HepG2 (cell line): Measurements from ENCODE around the gene TSTD1. TPM values are rescaled to one million over a fixed set of nuclear protein-coding genes. Genes with fewer than 3 reads are reported as not detected.

Experiments
- ATF7 ChIP-seq, 2 experiments: fragments of 450-650 bp in 1 of 2; sonication (generic) in 1 of 2; formaldehyde crosslinking in 1 of 2; IDR thresholded peaks; 2 replicates each; pipeline versions ENCODE4 v1.4.0 to v1.6.1; 2016 to 2020; ENCODE audit warnings: antibody characterized with exemption in 1 of 2, mild to moderate bottlenecking in 1 of 2, missing genetic modification reagents in 1 of 2
- CERS6 ChIP-seq: sonication (generic); formaldehyde crosslinking; IDR thresholded peaks from 2 replicates; pipeline ENCODE4 v1.5.0; 2020; ENCODE audit warnings: missing genetic modification reagents
- CREM ChIP-seq, 2 experiments: sonication (generic) in 1 of 2; formaldehyde crosslinking in 1 of 2; IDR thresholded peaks; 2 replicates each; pipeline versions ENCODE4 v1.4.0 to v1.6.1; 2016 to 2020; ENCODE audit warnings: antibody characterized with exemption in 1 of 2, mild to moderate bottlenecking in 1 of 2, missing genetic modification reagents in 1 of 2
- HNRNPUL1 ChIP-seq: fragments of 200-400 bp; formaldehyde crosslinking; IDR thresholded peaks from 2 replicates; pipeline ENCODE4 v1.6.1; 2017; ENCODE audit warnings: low read depth, mild to moderate bottlenecking, low read length, moderate library complexity
- JUN ChIP-seq: sonication (generic); formaldehyde crosslinking; IDR thresholded peaks from 2 replicates; pipeline ENCODE4 v1.4.0; 2020; ENCODE audit warnings: mild to moderate bottlenecking, missing genetic modification reagents
- JUND ChIP-seq: sonication (generic); formaldehyde crosslinking; IDR thresholded peaks from 2 replicates; pipeline ENCODE4 v1.8.0; 2022; ENCODE audit warnings: mild to moderate bottlenecking, missing genetic modification reagents
- KDM5B ChIP-seq: sonication (generic); formaldehyde crosslinking; IDR thresholded peaks from 2 replicates; pipeline ENCODE4 v1.4.0; 2020; ENCODE audit warnings: missing genetic modification reagents, mild to moderate bottlenecking, borderline replicate concordance
- PITX1 ChIP-seq: sonication (generic); formaldehyde crosslinking; IDR thresholded peaks from 2 replicates; pipeline ENCODE4 v1.5.1; 2020; ENCODE audit warnings: mild to moderate bottlenecking, missing genetic modification reagents
- SAP130 ChIP-seq: IDR thresholded peaks from 2 replicates; pipeline ENCODE4 v1.6.1; 2016; ENCODE audit warnings: low read depth
- TAF15 ChIP-seq: fragments of 200-400 bp; formaldehyde crosslinking; IDR thresholded peaks from one replicate; pipeline ENCODE4 v1.6.1; 2018; ENCODE audit warnings: mild to moderate bottlenecking, low read depth, low read length; ENCODE audit not compliant: poor library complexity, severe bottlenecking
- ZBTB25 ChIP-seq: IDR thresholded peaks from 2 replicates; pipeline ENCODE4 v1.6.1; 2018; ENCODE audit warnings: missing genetic modification reagents
- ZBTB8A ChIP-seq: sonication (generic); formaldehyde crosslinking; IDR thresholded peaks from 2 replicates; pipeline ENCODE4 v1.4.0; 2020; ENCODE audit warnings: mild to moderate bottlenecking, low read depth, missing genetic modification reagents, borderline replicate concordance
- ZKSCAN8 ChIP-seq: IDR thresholded peaks from 2 replicates; pipeline ENCODE4 v1.6.1; 2016; ENCODE audit warnings: borderline replicate concordance, missing genetic modification reagents, missing compliant biosample characterization
- ZNF263 ChIP-seq: sonication (generic); formaldehyde crosslinking; IDR thresholded peaks from 2 replicates; pipeline ENCODE4 v1.4.0; 2020; ENCODE audit warnings: missing genetic modification reagents
- ZNF274 ChIP-seq: sonication (generic); formaldehyde crosslinking; IDR thresholded peaks from 2 replicates; pipeline ENCODE4 v1.5.1; 2020; ENCODE audit warnings: mild to moderate bottlenecking, missing genetic modification reagents
- ZNF577 ChIP-seq: sonication (generic); formaldehyde crosslinking; IDR thresholded peaks from 2 replicates; pipeline ENCODE4 v1.4.0; 2020; ENCODE audit warnings: mild to moderate bottlenecking, low read depth, missing genetic modification reagents, borderline replicate concordance
- ZNF772 ChIP-seq: sonication (generic); formaldehyde crosslinking; IDR thresholded peaks from 2 replicates; pipeline ENCODE4 v1.5.0; 2020; ENCODE audit warnings: mild to moderate bottlenecking, missing genetic modification reagents
- ZNF816 ChIP-seq: sonication (generic); formaldehyde crosslinking; IDR thresholded peaks from 2 replicates; pipeline ENCODE4 v1.8.0; 2022; ENCODE audit warnings: missing genetic modification reagents, mild to moderate bottlenecking, borderline replicate concordance
- ZSCAN21 ChIP-seq: sonication (generic); formaldehyde crosslinking; IDR thresholded peaks from 2 replicates; pipeline ENCODE4 v1.8.0; 2022; ENCODE audit warnings: mild to moderate bottlenecking, missing genetic modification reagents, moderate library complexity, borderline replicate concordance
- polyA plus RNA-seq, 8 experiments: library from polyadenylated mRNA; depleted of rRNA in 3 of 8; stranded (reverse) in 7 of 8; unstranded in 1 of 8; fragments of >200 nt; fragmentation: Illumina TruSeq in 4 of 8; extraction: Trizol in 4 of 8; gene quantifications; 2 replicates each; pipeline versions ENCODE4 v1.2.1 to v1.2.3, GENCODE V29; 2011 to 2016; ENCODE audit warnings: low read depth in 4 of 8, missing spikeins in 1 of 8, mixed read lengths in 1 of 8; ENCODE audit not compliant: insufficient read depth in 1 of 8
- total RNA-seq, 5 experiments: library from RNA; depleted of rRNA; stranded (reverse); fragments of >200 nt; fragmentation: Illumina TruSeq; extraction: Trizol; gene quantifications; 2 replicates each; pipeline ENCODE4 v1.2.3, GENCODE V29; 2016; ENCODE audit warnings: low read depth in 1 of 5
- TF ChIP-seq, protein P1 (sequence below): sonication (generic); formaldehyde crosslinking; IDR thresholded peaks from 2 replicates; pipeline ENCODE4 v1.5.1; 2020; ENCODE audit warnings: mild to moderate bottlenecking, missing genetic modification reagents, moderate library complexity
- TF ChIP-seq, protein P2 (sequence below): sonication (generic); formaldehyde crosslinking; IDR thresholded peaks from 2 replicates; pipeline ENCODE4 v1.4.0; 2020; ENCODE audit warnings: mild to moderate bottlenecking, missing genetic modification reagents
- TF ChIP-seq, protein P3 (sequence below): sonication (generic); formaldehyde crosslinking; IDR thresholded peaks from 2 replicates; pipeline ENCODE4 v1.5.0; 2020; ENCODE audit warnings: mild to moderate bottlenecking, missing genetic modification reagents

TSTD1 gene
- total and polyA plus RNA-seq, 2 of the 13 experiments (the other 11 are each of a cell fraction or from before 2014, with no cell fraction given): 0.15 to 0.31 TPM

- TF ChIP-seq, protein P1, sequence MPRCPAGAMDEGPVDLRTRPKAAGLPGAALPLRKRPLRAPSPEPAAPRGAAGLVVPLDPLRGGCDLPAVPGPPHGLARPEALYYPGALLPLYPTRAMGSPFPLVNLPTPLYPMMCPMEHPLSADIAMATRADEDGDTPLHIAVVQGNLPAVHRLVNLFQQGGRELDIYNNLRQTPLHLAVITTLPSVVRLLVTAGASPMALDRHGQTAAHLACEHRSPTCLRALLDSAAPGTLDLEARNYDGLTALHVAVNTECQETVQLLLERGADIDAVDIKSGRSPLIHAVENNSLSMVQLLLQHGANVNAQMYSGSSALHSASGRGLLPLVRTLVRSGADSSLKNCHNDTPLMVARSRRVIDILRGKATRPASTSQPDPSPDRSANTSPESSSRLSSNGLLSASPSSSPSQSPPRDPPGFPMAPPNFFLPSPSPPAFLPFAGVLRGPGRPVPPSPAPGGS (CRISPR knock-in tag): 0 out of 2 replicates have a peak, but pooled peaks have one; percentile 38
- TF ChIP-seq ZNF274 (CRISPR knock-in tag): 0 out of 2 replicates have a peak, but pooled peaks have one; percentile 39
- no peak for TF ChIP-seq ZBTB25
- peak; percentile 26; the same call in 1 of the 2 replicates for TF ChIP-seq KDM5B (CRISPR knock-in tag)
- no peak for TF ChIP-seq CERS6 (CRISPR knock-in tag)
- TF ChIP-seq, protein P2, sequence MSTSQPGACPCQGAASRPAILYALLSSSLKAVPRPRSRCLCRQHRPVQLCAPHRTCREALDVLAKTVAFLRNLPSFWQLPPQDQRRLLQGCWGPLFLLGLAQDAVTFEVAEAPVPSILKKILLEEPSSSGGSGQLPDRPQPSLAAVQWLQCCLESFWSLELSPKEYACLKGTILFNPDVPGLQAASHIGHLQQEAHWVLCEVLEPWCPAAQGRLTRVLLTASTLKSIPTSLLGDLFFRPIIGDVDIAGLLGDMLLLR (CRISPR knock-in tag): 0 out of 2 replicates have a peak, but pooled peaks have one; percentile 16
- 0 out of 2 replicates have a peak, but pooled peaks have one; percentile 51 for TF ChIP-seq ZNF772 (CRISPR knock-in tag)
- peak; percentile 60; the same call in 1 of the 2 replicates for TF ChIP-seq SAP130
- TF ChIP-seq JUN (CRISPR knock-in tag): peak; percentile 42; the same call in 1 of the 2 replicates
- TF ChIP-seq ATF7 (IDR thresholded peaks at IDR 0.05): peak; percentile 98
- peak; percentile 95 for TF ChIP-seq ATF7 (CRISPR knock-in tag; IDR thresholded peaks at IDR 0.05)
- no peak for TF ChIP-seq HNRNPUL1
- peak; percentile 64; the same call in 1 of the 2 replicates for TF ChIP-seq CREM (IDR thresholded peaks at IDR 0.05)
- no peak for TF ChIP-seq CREM (CRISPR knock-in tag; IDR thresholded peaks at IDR 0.05)
- TF ChIP-seq ZSCAN21 (CRISPR knock-in tag): no peak
- TF ChIP-seq ZKSCAN8 (CRISPR knock-in tag): no peak
- TF ChIP-seq TAF15: no peak
- TF ChIP-seq PITX1 (CRISPR knock-in tag): peak; percentile 12; the same call in 1 of the 2 replicates
- TF ChIP-seq ZNF263 (CRISPR knock-in tag): 0 out of 2 replicates have a peak, but pooled peaks have one; percentile 20
- TF ChIP-seq ZNF816 (CRISPR knock-in tag): no peak
- no peak for TF ChIP-seq JUND (CRISPR knock-in tag)
- TF ChIP-seq ZNF577 (CRISPR knock-in tag): no peak
- no peak for TF ChIP-seq ZBTB8A
- TF ChIP-seq, protein P3, sequence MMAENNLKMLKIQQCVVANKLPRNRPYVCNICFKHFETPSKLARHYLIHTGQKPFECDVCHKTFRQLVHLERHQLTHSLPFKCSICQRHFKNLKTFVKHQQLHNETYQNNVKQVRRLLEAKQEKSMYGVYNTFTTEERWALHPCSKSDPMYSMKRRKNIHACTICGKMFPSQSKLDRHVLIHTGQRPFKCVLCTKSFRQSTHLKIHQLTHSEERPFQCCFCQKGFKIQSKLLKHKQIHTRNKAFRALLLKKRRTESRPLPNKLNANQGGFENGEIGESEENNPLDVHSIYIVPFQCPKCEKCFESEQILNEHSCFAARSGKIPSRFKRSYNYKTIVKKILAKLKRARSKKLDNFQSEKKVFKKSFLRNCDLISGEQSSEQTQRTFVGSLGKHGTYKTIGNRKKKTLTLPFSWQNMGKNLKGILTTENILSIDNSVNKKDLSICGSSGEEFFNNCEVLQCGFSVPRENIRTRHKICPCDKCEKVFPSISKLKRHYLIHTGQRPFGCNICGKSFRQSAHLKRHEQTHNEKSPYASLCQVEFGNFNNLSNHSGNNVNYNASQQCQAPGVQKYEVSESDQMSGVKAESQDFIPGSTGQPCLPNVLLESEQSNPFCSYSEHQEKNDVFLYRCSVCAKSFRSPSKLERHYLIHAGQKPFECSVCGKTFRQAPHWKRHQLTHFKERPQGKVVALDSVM (CRISPR knock-in tag): no peak
Measured at GRCh38 chr1:161074676-161075368, 36.1 kb upstream of the TSTD1 start (continued).
